ENCODE measurements around the gene CYP4F22.
A peak's percentile ranks its signal among the peaks of the same experiment; 100 is the strongest.
"Not testable (repeated sequence)": the region's sequence is repeated elsewhere in the genome, so short reads cannot be mapped to it uniquely, and the experiment has no call there.

Gene CYP4F22

DNA sequence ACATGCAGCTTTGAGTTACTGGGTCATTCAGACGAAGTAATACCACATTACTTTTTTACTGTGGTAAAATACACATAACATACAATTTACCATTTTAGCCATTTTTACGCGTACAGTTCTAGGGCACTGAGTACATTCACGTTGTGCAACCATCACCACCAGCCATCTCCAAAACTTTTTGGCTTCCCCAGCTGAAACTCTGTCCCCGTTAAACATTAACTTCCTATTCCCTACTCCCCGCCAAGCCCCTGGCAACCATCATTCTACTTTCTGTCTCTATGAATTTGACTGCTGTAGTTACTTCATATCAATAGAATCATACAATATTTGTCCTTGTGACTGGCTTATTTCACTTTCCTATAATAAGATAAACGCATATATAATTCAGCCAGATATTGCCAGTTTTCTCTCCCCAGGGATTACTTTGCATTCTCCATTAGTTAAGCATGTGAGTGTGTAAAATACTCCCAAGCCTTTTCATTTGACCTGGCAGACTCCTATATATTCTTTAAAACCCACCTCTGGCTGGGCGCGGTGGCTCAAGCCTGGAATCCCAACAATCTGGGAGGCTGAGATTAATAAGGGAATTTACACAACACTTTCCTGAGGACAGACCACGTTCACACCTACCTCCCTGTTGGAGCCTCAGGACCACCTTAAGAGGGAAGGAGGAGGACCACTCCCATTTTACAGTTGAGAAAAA lies 10.0 kb upstream of the CYP4F22 start:
- Histone ChIP-seq H3K27me3 (ENCODE audit: control insufficient read depth, insufficient read depth, low read length) (peaks cover 6% of the 10 kb centered on the region; the same call in 1 of the 2 replicates), H3K27ac (ENCODE audit: low read depth, low read length) (no peak overlapping the region), H3K4me1 (ENCODE audit: control insufficient read depth, insufficient read depth, low read length) (0 out of 2 replicates have a peak, but pooled peaks cover 4% of the 10 kb centered on the region), H3K9ac (ENCODE audit: low read length) (no peak overlapping the region), H3K9me3 (ENCODE audit: control insufficient read depth, insufficient read depth, low read depth, low read length) (no peaks in the 10 kb centered on the region), H3K36me3 (ENCODE audit: control insufficient read depth, insufficient read depth, low read length) (no peaks in the 10 kb centered on the region), H3K4me3 (ENCODE audit: low read depth, low read length) (peak overlapping the region; percentile 43)

DNA sequence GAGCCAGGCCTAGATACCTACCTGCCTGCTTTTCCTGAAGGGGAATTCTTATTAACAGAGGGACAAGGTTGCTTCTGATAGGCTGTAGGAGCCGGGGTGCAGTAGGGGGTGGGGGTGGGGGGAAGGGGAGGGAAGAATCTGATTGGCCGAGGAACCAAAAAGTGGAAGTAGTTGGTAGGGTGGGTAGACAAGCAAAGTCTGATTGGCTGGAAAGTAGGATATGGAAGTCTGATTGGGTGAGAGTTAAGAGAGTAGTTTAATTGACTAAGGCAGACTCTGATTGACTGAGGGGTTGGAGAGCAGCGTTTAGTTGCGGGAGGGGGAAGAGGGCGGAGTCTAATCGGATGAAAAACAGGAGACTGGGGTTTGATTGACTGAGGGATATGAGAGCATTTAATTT lies 9.4 kb upstream of the CYP4F22 start:
- Histone ChIP-seq H3K4me1 (ENCODE audit: control insufficient read depth, insufficient read depth, low read length) (0 out of 2 replicates have a peak, but pooled peaks cover 4% of the 10 kb centered on the region), H3K27me3 (ENCODE audit: control insufficient read depth, insufficient read depth, low read length) (peaks cover 6% of the 10 kb centered on the region; the same call in 1 of the 2 replicates), H3K9me3 (ENCODE audit: control insufficient read depth, insufficient read depth, low read depth, low read length) (no peaks in the 10 kb centered on the region), H3K36me3 (ENCODE audit: control insufficient read depth, insufficient read depth, low read length) (no peaks in the 10 kb centered on the region), H3K27ac (ENCODE audit: low read depth, low read length) (no peak overlapping the region), H3K9ac (ENCODE audit: low read length) (no peak overlapping the region), H3K4me3 (ENCODE audit: low read depth, low read length) (peak overlapping the region; percentile 43)

DNA sequence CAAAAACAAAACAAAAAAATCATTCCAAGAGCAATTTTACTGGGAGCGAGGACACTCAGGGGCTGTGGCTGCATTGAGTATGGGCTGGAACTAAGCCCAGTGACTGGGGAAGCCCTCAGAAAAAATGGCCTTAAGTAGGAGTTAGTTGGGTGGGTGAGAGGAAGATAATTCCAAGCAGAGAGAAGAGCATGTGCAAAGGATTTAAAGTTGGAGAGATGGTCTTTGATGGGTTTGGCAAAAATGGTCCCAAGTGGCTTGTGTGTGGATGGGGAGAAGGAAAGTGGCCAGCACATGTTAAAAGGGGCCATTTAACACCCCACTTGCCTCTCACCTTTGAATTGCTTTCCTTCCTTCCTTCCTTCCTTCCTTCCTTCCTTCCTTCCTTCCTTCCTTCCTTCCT lies 6.7 kb upstream of the CYP4F22 start:
- Histone ChIP-seq H3K9me3 (ENCODE audit: control insufficient read depth, insufficient read depth, low read depth, low read length) (no peaks in the 10 kb centered on the region), H3K4me1 (ENCODE audit: control insufficient read depth, insufficient read depth, low read length) (0 out of 2 replicates have a peak, but pooled peaks cover 4% of the 10 kb centered on the region), H3K27ac (ENCODE audit: low read depth, low read length) (no peak overlapping the region), H3K36me3 (ENCODE audit: control insufficient read depth, insufficient read depth, low read length) (no peaks in the 10 kb centered on the region), H3K9ac (ENCODE audit: low read length) (no peak overlapping the region), H3K27me3 (ENCODE audit: control insufficient read depth, insufficient read depth, low read length) (peaks cover 20% of the 10 kb centered on the region), H3K4me3 (ENCODE audit: low read depth, low read length) (no peak overlapping the region)

DNA sequence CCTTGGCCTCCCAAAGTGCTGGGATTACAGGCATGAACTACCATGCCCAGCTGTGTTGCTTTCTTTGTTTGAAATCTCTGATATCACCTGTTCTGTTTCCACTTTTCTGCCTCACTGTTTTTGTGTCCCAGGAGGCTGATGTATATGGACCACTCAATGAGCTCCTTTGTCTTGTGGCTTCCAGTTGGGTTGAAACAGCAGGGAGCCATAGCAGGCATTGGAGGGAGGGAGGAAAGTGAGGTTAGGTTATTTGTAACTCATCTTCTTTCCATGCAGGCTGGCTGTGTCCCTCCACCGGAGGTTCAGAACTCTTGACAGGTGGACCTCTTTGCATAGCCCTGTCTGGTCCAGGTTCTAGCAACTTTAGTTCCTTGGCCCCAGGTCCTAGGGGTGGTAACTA lies 6.1 kb upstream of the CYP4F22 start:
- no peak overlapping the region for H3K9ac ChIP-seq (ENCODE audit: low read length)
- H3K27ac ChIP-seq (ENCODE audit: low read depth, low read length) = no peak overlapping the region
- no peaks in the 10 kb centered on the region for H3K36me3 ChIP-seq (ENCODE audit: control insufficient read depth, insufficient read depth, low read length)
- H3K27me3 ChIP-seq (ENCODE audit: control insufficient read depth, insufficient read depth, low read length) = peaks cover 22% of the 10 kb centered on the region
- H3K4me1 ChIP-seq (ENCODE audit: control insufficient read depth, insufficient read depth, low read length) = 0 out of 2 replicates have a peak, but pooled peaks cover 4% of the 10 kb centered on the region
- no peaks in the 10 kb centered on the region for H3K9me3 ChIP-seq (ENCODE audit: control insufficient read depth, insufficient read depth, low read depth, low read length)
- no peak overlapping the region for H3K4me3 ChIP-seq (ENCODE audit: low read depth, low read length)

DNA sequence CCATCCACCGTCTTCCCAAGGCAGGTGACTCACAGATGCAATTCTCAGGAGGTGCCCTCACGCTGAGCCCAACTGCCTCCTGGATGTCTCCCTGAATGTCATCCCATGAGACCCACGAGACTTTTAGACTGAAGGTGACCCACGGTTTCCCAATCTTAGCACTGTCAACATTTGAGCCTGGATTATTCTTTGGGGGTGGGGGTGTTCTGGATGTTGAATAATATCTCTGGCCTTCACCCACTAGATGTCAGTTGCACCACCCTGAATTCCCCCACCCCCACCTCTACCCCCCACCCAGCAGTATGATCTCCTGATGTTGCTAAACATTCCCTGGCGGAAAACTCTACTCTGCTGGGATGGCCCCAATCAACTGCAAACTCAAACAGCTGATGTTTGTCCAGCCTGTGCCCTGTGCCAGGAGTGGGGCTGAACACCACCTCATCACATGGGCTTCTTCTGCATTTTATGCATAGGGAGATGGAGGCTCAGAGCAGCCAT lies 2.2 kb upstream of the CYP4F22 start:
- H3K27me3 ChIP-seq (ENCODE audit: control insufficient read depth, insufficient read depth, low read length) = peaks cover 50% of the 10 kb centered on the region
- no peaks in the 10 kb centered on the region for H3K4me1 ChIP-seq (ENCODE audit: control insufficient read depth, insufficient read depth, low read length)
- H3K9ac ChIP-seq (ENCODE audit: low read length) = no peak overlapping the region
- H3K27ac ChIP-seq (ENCODE audit: low read depth, low read length) = no peak overlapping the region
- H3K4me3 ChIP-seq (ENCODE audit: low read depth, low read length) = no peak overlapping the region
- no peaks in the 10 kb centered on the region for H3K36me3 ChIP-seq (ENCODE audit: control insufficient read depth, insufficient read depth, low read length)
- no peaks in the 10 kb centered on the region for H3K9me3 ChIP-seq (ENCODE audit: control insufficient read depth, insufficient read depth, low read depth, low read length)

DNA sequence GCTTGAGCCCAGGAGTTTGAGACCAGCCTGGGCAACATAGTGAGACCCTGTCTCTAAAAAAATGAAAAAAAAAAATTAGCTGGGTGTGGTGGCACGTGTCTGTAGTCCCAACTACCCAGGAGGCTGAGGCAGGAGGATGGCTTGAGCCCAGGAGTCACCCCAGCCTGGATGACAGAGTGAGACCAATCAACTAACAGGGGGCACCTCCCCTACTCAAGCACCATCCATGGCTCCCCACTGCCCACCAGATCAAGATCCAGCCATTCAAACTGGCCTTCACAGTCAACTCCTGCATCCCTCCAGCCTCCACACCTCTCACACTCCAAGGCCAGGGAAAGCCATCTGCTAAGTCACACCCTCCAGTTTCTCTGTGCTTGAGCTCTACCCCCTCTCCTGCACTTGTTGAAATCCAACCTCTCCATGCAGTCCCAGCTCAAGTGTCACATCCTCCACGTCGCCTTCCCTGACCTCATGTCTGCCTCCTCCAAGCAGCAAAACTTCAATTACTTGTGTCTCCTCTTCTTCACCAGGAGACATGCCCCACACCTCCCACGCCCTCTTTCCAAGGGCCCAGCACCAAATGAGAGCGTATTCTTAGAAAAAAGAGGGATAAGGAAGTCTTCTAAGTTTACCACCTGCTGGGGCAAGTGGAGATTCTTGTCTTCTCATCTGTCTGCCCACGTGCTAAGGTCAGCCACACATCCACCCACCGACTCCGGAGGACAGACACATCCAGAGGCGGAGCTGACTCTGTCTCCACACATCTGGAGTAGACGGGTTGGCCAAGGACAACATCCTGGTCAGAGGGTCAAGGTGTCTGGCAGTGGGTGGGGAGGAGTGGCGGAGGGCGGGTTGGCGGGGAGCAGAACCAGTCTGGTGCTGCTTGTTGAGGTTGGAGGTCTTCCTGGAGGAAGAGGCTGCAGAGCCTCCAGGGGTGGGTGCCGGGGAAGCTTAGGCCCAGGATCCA lies 974 bp upstream of the CYP4F22 start:
- Histone ChIP-seq H3K4me1 (ENCODE audit: control insufficient read depth, insufficient read depth, low read length) (no peaks in the 10 kb centered on the region), H3K4me3 (ENCODE audit: low read depth, low read length) (peak overlapping the region; percentile 62; the same call in 1 of the 2 replicates), H3K9me3 (ENCODE audit: control insufficient read depth, insufficient read depth, low read depth, low read length) (no peaks in the 10 kb centered on the region), H3K9ac (ENCODE audit: low read length) (no peak overlapping the region), H3K27me3 (ENCODE audit: control insufficient read depth, insufficient read depth, low read length) (peaks cover 50% of the 10 kb centered on the region), H3K27ac (ENCODE audit: low read depth, low read length) (no peak overlapping the region), H3K36me3 (ENCODE audit: control insufficient read depth, insufficient read depth, low read length) (no peaks in the 10 kb centered on the region)

DNA sequence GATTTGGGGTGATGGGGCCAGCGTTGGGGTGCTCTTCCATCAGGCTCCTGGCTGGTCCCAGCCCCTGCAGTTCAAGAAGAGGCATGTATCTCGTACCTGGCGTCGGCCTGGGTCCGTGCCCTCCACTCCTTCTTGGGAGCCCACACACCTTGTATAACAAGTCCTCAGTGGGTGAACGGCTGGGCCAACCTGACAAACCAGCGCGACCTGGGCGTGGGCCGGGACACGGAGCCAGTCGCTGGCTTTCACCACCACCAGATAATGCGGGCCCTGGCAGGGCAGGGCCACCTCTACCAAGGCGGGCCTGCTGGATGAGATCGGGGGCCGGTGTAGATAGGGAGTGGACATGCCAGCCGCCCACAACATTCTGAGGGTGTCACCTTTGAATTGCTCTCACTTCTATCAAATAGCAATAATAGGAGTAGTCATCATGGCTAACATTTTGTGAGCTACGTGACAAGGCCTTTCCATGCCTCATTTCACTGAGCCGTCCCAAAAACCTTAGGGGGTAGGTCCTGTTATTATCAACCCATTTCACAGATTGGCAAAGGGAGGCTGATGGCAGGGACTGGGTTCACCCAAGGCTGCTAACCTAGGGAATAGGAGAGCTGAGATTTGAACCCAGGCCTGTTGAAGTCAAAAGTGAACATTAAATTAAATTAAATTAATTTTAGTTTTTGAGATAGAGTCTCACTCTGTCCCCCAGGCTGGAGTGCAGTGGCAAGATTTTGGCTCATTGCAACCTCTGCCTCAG lies 3.5 kb downstream of the CYP4F22 start:
- Histone ChIP-seq H3K4me1 (ENCODE audit: control insufficient read depth, insufficient read depth, low read length) (no peaks in the 10 kb centered on the region), H3K27ac (ENCODE audit: low read depth, low read length) (no peak overlapping the region), H3K36me3 (ENCODE audit: control insufficient read depth, insufficient read depth, low read length) (no peaks in the 10 kb centered on the region), H3K27me3 (ENCODE audit: control insufficient read depth, insufficient read depth, low read length) (peaks cover 36% of the 10 kb centered on the region), H3K4me3 (ENCODE audit: low read depth, low read length) (no peak overlapping the region), H3K9me3 (ENCODE audit: control insufficient read depth, insufficient read depth, low read depth, low read length) (peaks cover 3% of the 10 kb centered on the region; the same call in 1 of the 2 replicates), H3K9ac (ENCODE audit: low read length) (no peak overlapping the region)

DNA sequence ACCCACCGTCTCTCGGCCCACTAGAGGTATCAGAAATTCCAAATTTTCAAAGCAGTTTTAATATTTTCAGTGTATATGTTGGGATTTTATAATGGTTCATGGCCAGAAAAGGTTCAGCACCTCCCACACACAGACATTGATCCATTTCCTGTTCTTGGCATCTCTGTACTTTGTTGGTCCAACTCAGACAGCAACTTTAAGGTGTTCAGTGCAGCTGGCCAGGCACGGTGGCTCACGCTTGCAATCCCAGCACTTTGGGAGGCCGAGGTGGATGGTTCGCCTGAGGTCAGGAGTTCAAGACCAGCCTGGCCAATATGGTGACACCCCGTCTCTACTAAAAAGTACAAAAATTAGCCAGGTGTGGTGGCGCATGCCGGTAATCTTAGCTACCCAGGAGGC lies 6.9 kb downstream of the CYP4F22 start:
- H3K27ac ChIP-seq (ENCODE audit: low read depth, low read length); H3K9ac ChIP-seq (ENCODE audit: low read length); H3K27me3 ChIP-seq (ENCODE audit: control insufficient read depth, insufficient read depth, low read length); H3K36me3 ChIP-seq (ENCODE audit: control insufficient read depth, insufficient read depth, low read length); H3K4me3 ChIP-seq (ENCODE audit: low read depth, low read length); H3K4me1 ChIP-seq (ENCODE audit: control insufficient read depth, insufficient read depth, low read length): not testable (repeated sequence)
- H3K9me3 ChIP-seq (ENCODE audit: control insufficient read depth, insufficient read depth, low read depth, low read length) = peaks cover 13% of the 10 kb centered on the region

DNA sequence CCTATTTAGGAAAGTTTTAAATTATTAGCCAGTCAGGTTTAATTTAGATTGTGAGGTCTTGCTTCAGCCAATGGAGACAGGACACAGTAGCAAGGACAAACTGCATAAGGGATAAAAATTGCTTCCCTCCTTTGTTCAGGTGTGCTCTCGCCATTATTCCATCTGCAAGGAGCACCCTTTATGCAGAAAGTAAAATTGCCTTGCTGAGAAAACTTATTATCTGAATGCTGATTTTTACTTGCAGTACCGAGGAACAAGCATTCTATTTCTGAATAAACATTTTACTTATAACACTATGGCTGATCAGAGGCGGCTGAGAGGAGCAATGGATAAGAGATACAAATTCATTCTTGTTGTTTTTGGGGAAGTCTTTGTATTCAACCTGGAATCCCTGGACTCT lies 8.0 kb downstream of the CYP4F22 start:
- no peak overlapping the region for H3K9ac ChIP-seq (ENCODE audit: low read length)
- H3K27me3 ChIP-seq (ENCODE audit: control insufficient read depth, insufficient read depth, low read length) = no peaks in the 10 kb centered on the region; the same call in 1 of the 2 replicates
- peaks cover 13% of the 10 kb centered on the region for H3K9me3 ChIP-seq (ENCODE audit: control insufficient read depth, insufficient read depth, low read depth, low read length)
- H3K4me1 ChIP-seq (ENCODE audit: control insufficient read depth, insufficient read depth, low read length) = no peaks in the 10 kb centered on the region
- no peaks in the 10 kb centered on the region for H3K36me3 ChIP-seq (ENCODE audit: control insufficient read depth, insufficient read depth, low read length)
- H3K27ac ChIP-seq (ENCODE audit: low read depth, low read length) = no peak overlapping the region
- H3K4me3 ChIP-seq (ENCODE audit: low read depth, low read length) = no peak overlapping the region

DNA sequence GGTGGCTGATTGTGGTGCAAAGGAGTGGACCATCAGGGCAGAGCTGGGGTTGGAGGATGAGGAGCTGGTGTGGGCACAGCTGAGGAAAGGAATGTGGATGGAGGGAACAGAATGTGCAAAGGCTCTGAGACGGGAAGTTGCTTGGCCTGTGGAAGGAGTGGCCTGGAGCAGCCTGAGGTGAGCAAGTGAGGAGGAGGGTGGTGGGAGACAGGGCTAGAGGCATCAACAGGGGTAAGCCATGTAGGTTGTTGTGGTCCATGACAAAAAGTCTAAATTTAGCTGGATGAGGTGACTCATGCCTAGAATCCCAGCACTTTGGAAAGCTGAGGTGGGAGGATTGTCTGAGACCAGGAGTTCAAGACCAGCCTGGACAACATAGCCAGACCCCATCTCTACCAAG lies 9.5 kb downstream of the CYP4F22 start:
- Histone ChIP-seq H3K9me3 (ENCODE audit: control insufficient read depth, insufficient read depth, low read depth, low read length) (peaks cover 13% of the 10 kb centered on the region), H3K36me3 (ENCODE audit: control insufficient read depth, insufficient read depth, low read length) (no peaks in the 10 kb centered on the region), H3K4me1 (ENCODE audit: control insufficient read depth, insufficient read depth, low read length) (no peaks in the 10 kb centered on the region), H3K9ac (ENCODE audit: low read length) (no peak overlapping the region), H3K27ac (ENCODE audit: low read depth, low read length) (no peak overlapping the region), H3K27me3 (ENCODE audit: control insufficient read depth, insufficient read depth, low read length) (no peaks in the 10 kb centered on the region), H3K4me3 (ENCODE audit: low read depth, low read length) (no peak overlapping the region)
